ENCODE data around the gene SLC41A3. TPM values are rescaled to one million over a fixed set of nuclear protein-coding genes. Genes with fewer than 3 reads are reported as not detected.

Gene SLC41A3
- polyA plus RNA-seq, 3 donors, result 2.8 to 18.2 (median 13.6) TPM

Small RNAs within 50 kb of the gene (small RNA-seq; reads per million reads assigned to genes)
- not detected for gene AC092903.1 (ENCODE audit: insufficient read length, low read depth)

Other genes starting within 250 kb of the SLC41A3 start
- gene ROPN1B, start 114.9 kb downstream of the SLC41A3 start, polyA plus RNA-seq, result not detected
- not detected for gene ALDH1L1, start 96.5 kb upstream of the SLC41A3 start, polyA plus RNA-seq